Osteocyte (in vitro differentiated cells): ENCODE data around the gene OLFML1. TPM values are rescaled to one million over a fixed set of nuclear protein-coding genes. Genes with fewer than 3 reads are reported as not detected.

Experiments used
- DNase-seq: peaks from one replicate; pipeline ENCODE4 v3.0.0; 2021; ENCODE audit warnings: mixed read lengths; ENCODE audit not compliant: unreplicated experiment; ENCODE audit errors: extremely low spot score
- H3K27ac Mint-ChIP-seq: one replicate; pipeline ENCODE4 v1.8.0; 2021; ENCODE audit warnings: mild to moderate bottlenecking, mixed read lengths; ENCODE audit not compliant: unreplicated experiment
- H3K27me3 Mint-ChIP-seq: one replicate; pipeline ENCODE4 v1.8.0; 2021; ENCODE audit warnings: mixed read lengths; ENCODE audit not compliant: unreplicated experiment
- H3K36me3 Mint-ChIP-seq: one replicate; pipeline ENCODE4 v1.8.0; 2021; ENCODE audit warnings: mixed read lengths; ENCODE audit not compliant: unreplicated experiment
- H3K4me1 Mint-ChIP-seq: one replicate; pipeline ENCODE4 v1.8.0; 2021; ENCODE audit warnings: mixed read lengths; ENCODE audit not compliant: unreplicated experiment
- H3K4me3 Mint-ChIP-seq: one replicate; pipeline ENCODE4 v1.8.0; 2021; ENCODE audit warnings: mild to moderate bottlenecking, moderate library complexity, mixed read lengths; ENCODE audit not compliant: unreplicated experiment
- H3K9me3 Mint-ChIP-seq: one replicate; pipeline ENCODE4 v1.8.0; 2021; ENCODE audit warnings: mixed read lengths; ENCODE audit not compliant: unreplicated experiment
- total RNA-seq: library from RNA; stranded (reverse); gene quantifications from 2 replicates; pipeline ENCODE4 v1.2.1, GENCODE V29; 2021
- TF ChIP-seq, protein P1 (sequence below): fragments of 200-600 bp; sonication (generic); IDR thresholded peaks from 2 replicates; pipeline ENCODE4 v1.5.0; 2021; ENCODE audit warnings: antibody characterized with exemption, mild to moderate bottlenecking, moderate library complexity

OLFML1 gene
- total RNA-seq, 1 donor from 2014 or later: 59.7 TPM

DNA sequence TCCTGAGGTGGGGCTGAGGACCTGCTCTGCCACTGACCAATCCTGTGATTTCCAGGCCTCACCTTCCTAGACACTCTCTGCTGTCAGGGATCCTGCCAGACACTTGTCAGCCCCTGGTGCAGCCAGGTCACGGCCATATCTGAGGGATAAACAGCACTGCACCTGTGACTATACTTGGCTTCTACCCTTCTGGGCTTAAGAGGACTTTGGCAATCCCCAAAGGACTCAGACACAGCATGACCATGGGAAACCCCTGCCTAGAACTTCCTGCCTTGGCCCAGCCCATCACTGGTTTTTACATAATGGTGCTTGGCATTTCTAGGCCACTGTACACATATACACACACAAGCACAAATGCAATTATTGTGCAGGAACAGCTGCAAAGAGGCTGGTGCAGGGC, 11.6 kb upstream of the OLFML1 start:
- Mint-ChIP-seq H3K4me3 (no peak overlapping the region), H3K27me3 (peaks cover 19% of the 10 kb centered on the region), H3K9me3 (no peaks in the 10 kb centered on the region), H3K4me1 (no peaks in the 10 kb centered on the region), H3K36me3 (no peaks in the 10 kb centered on the region), H3K27ac (no peak overlapping the region)
- no peak for DNase-seq
- TF ChIP-seq, protein P1, sequence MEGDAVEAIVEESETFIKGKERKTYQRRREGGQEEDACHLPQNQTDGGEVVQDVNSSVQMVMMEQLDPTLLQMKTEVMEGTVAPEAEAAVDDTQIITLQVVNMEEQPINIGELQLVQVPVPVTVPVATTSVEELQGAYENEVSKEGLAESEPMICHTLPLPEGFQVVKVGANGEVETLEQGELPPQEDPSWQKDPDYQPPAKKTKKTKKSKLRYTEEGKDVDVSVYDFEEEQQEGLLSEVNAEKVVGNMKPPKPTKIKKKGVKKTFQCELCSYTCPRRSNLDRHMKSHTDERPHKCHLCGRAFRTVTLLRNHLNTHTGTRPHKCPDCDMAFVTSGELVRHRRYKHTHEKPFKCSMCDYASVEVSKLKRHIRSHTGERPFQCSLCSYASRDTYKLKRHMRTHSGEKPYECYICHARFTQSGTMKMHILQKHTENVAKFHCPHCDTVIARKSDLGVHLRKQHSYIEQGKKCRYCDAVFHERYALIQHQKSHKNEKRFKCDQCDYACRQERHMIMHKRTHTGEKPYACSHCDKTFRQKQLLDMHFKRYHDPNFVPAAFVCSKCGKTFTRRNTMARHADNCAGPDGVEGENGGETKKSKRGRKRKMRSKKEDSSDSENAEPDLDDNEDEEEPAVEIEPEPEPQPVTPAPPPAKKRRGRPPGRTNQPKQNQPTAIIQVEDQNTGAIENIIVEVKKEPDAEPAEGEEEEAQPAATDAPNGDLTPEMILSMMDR: no peak

DNA sequence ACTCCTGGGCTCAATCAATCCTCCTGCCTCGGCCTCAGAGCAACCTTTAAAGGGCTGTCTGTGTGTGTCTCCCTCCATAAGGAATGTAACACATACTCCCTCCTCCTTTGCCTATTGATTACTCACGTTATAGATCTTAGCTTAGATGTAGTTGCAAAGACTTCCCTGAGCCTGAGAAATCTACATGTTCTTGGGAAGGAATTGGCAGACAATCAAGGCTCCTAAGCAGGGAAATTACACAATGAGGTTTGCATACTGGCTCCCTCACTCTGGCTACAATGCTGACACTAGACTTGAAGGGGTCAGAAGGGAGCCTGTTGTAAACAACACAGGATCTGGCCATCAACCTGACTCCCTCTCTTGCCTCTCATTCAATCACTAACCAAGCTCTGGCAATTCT, 5.2 kb upstream of the OLFML1 start:
- no peaks in the 10 kb centered on the region for H3K9me3 Mint-ChIP-seq
- H3K4me3 Mint-ChIP-seq: no peak overlapping the region
- no peak for DNase-seq
- peaks cover 11% of the 10 kb centered on the region for H3K4me1 Mint-ChIP-seq
- no peaks in the 10 kb centered on the region for H3K36me3 Mint-ChIP-seq
- no peak overlapping the region for H3K27ac Mint-ChIP-seq
- peaks cover 18% of the 10 kb centered on the region for H3K27me3 Mint-ChIP-seq
- TF ChIP-seq, protein P1: no peak

DNA sequence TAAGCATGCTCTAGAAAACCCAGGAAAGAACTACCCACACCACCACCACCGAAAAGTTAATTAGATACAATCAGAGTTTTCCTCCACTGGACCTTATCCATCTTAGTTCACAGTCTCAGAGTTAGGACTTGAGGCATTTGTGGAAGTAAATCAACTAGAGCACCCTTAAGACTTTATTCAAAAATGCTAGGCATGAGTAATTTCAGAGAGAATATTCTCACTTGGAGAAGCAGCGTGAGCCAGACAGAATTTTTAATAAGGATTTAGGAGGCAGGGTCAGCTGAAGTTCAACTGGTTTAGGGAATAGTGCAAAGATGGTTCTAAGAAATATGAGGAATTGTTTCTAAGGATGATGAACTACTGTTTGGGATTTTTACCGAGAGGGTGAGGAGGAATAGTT, 1.2 kb upstream of the OLFML1 start:
- DNase-seq: no peak
- Mint-ChIP-seq H3K4me3 (peak overlapping the region; percentile 3), H3K4me1 (peaks cover 31% of the 10 kb centered on the region), H3K9me3 (no peaks in the 10 kb centered on the region), H3K27ac (no peak overlapping the region), H3K36me3 (peaks cover 12% of the 10 kb centered on the region), H3K27me3 (no peaks in the 10 kb centered on the region)
- TF ChIP-seq, protein P1: no peak

DNA sequence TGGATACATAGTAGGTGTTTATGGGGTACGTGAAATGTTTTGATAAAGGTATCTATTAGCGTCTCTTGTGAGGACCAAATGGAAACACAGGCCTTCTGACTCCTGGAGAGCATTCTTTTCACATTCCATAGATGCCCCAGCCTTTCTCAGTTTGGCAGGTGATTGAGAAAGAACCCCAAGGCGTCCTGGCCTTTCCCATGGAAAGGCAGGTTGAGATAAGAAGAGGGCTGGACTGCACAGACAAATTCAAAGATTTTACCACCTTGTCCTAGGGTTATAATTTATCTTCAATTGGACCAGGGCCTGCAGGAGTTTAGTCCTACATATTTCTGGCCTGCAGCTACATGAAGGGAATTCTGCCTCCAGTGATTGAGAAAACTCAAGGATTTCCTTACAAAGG, 661 bp upstream of the OLFML1 start:
- no peak for DNase-seq
- Mint-ChIP-seq H3K4me1 (peaks cover 35% of the 10 kb centered on the region), H3K27ac (peak overlapping the region; percentile 92), H3K27me3 (no peaks in the 10 kb centered on the region), H3K36me3 (peaks cover 17% of the 10 kb centered on the region), H3K4me3 (peak overlapping the region; percentile 93), H3K9me3 (no peaks in the 10 kb centered on the region)
- TF ChIP-seq, protein P1: no peak

DNA sequence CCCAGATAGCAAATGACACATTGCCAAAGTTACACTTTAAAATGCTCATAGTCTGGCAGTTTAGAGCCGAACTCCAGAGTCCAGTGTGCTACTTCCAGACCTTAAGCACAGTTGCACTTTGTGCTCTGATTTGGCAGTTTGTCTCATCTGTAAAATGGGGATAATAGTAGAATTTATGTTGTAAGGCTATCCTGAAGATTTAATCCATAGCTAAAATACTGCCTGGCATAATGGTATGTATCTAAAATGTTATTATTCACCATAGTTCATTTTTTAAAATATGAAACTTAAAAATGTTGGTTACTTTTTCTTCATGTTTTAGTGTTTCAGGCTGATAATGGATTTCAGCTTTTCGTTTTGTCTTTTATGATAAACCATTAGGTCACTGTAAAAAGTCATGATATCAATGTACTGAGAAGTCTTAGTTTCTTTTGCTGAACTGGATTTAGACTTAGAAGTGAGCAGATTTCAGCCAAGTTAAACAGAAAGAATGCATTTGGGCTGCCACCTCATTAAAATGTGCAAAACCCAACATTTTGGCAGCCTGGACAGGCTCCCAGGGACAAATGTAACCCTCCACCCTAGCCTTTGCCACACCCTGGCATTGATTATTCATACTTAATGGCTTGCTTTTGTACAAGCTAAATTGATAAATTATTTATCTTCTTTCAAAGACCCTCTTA, 933 bp downstream of the OLFML1 start:
- peaks cover 19% of the 10 kb centered on the region for H3K36me3 Mint-ChIP-seq
- H3K4me1 Mint-ChIP-seq: peaks cover 43% of the 10 kb centered on the region
- peak overlapping the region; percentile 93 for H3K4me3 Mint-ChIP-seq

More for the DNA sequence above, 933 bp downstream of the OLFML1 start:
- Mint-ChIP-seq H3K9me3 (no peaks in the 10 kb centered on the region), H3K27me3 (no peaks in the 10 kb centered on the region), H3K27ac (peak overlapping the region; percentile 92)
- no peak for DNase-seq
- TF ChIP-seq, protein P1: no peak
